HG03108 (cell line): ENCODE measurements around the gene TRDN.
"Not testable (repeated sequence)": the region's sequence is repeated elsewhere in the genome, so short reads cannot be mapped to it uniquely, and the experiment has no call there.

ENCODE experiments used
- ATAC-seq: cut with Tn5 transposase; IDR thresholded peaks from one replicate; pipeline ENCODE4 v1.9.1; 2021; ENCODE audit warnings: moderate library complexity; ENCODE audit not compliant: unreplicated experiment

TRDN gene

GRCh38 chr6:123565529-123565928 is 71.2 kb downstream of the TRDN start:
- ATAC-seq, result no peak

GRCh38 chr6:123564361-123564760 is 72.4 kb downstream of the TRDN start:
- ATAC-seq, result no peak

GRCh38 chr6:123562677-123563076 is 74.1 kb downstream of the TRDN start:
- ATAC-seq, result no peak

- no peak for ATAC-seq
Observed at GRCh38 chr6:123562264-123562663, 74.5 kb downstream of the TRDN start.

- ATAC-seq, result not testable (repeated sequence)
Observed at GRCh38 chr6:123559816-123560215, 76.9 kb downstream of the TRDN start.

- not testable (repeated sequence) for ATAC-seq
Observed at GRCh38 chr6:123557474-123557873, 79.3 kb downstream of the TRDN start.

GRCh38 chr6:123551939-123552707 is 84.6 kb downstream of the TRDN start:
- ATAC-seq, result no peak

- no peak for ATAC-seq
Observed at GRCh38 chr6:123550052-123550617, 86.6 kb downstream of the TRDN start.

- no peak for ATAC-seq
Observed at GRCh38 chr6:123549476-123549875, 87.3 kb downstream of the TRDN start.

GRCh38 chr6:123547216-123547978 is 89.4 kb downstream of the TRDN start:
- no peak for ATAC-seq

- no peak for ATAC-seq
Observed at GRCh38 chr6:123546537-123546936, 90.2 kb downstream of the TRDN start.

- ATAC-seq, result no peak
Observed at GRCh38 chr6:123541462-123541861, 95.3 kb downstream of the TRDN start.

- no peak for ATAC-seq
Observed at GRCh38 chr6:123533862-123534648, 102.7 kb downstream of the TRDN start.

- no peak for ATAC-seq
Observed at GRCh38 chr6:123529843-123530242, 106.9 kb downstream of the TRDN start.

- no peak for ATAC-seq
Observed at GRCh38 chr6:123529058-123529457, 107.7 kb downstream of the TRDN start.

GRCh38 chr6:123527406-123527805 is 109.3 kb downstream of the TRDN start:
- no peak for ATAC-seq

- ATAC-seq, result no peak
Observed at GRCh38 chr6:123526128-123526527, 110.6 kb downstream of the TRDN start.

GRCh38 chr6:123524781-123525180 is 112.0 kb downstream of the TRDN start:
- ATAC-seq, result no peak

- ATAC-seq, result no peak
Observed at GRCh38 chr6:123520217-123520616, 116.5 kb downstream of the TRDN start.

GRCh38 chr6:123519189-123519505 is 117.6 kb downstream of the TRDN start:
- no peak for ATAC-seq

GRCh38 chr6:123518441-123519188 is 118.1 kb downstream of the TRDN start:
- no peak for ATAC-seq
